Gastrocnemius medialis (tissue), 4 donors: Measurements from ENCODE around the gene SMARCD2.

Experiments used
- CTCF ChIP-seq, 5 experiments: fragments of 450-650 bp in 3 of 5; fragments of 200-600 bp in 2 of 5; sonication (generic) in 2 of 5; IDR thresholded peaks in 4 of 5; conservative IDR thresholded peaks in 1 of 5; 1 replicate in 4 of 5; 2 replicates in 1 of 5; pipeline ENCODE4 v1.5.1; 2016 to 2019; ENCODE audit warnings: antibody characterized with exemption in 5 of 5, mild to moderate bottlenecking in 3 of 5, moderate library complexity in 3 of 5
- POLR2A ChIP-seq, 2 donors: fragments of 450-650 bp; IDR thresholded peaks; one replicate each; pipeline ENCODE4 v1.6.1; 2017; ENCODE audit warnings: antibody characterized with exemption in 2 of 2, mild to moderate bottlenecking in 2 of 2, moderate library complexity in 2 of 2

GRCh38 chr17:63831505-63831904 lies 11.0 kb downstream of the SMARCD2 start:
- TF ChIP-seq CTCF (IDR thresholded peaks at IDR 0.05 in 4 of 5, conservative IDR thresholded peaks at IDR 0.05 in 1 of 5) (no peak), POLR2A (IDR thresholded peaks at IDR 0.05) (no peak)
